GM12891 (cell line): ENCODE measurements around the gene IL4R.

Experiments
- POLR2A ChIP-seq: IDR thresholded peaks from 2 replicates; pipeline ENCODE4 v1.6.1; 2011; ENCODE audit warnings: low read depth, low read length, control low read depth
- TAF1 ChIP-seq: IDR thresholded peaks from 2 replicates; pipeline ENCODE4 v1.6.1; 2011; ENCODE audit warnings: low read depth, low read length, control low read depth

DNA sequence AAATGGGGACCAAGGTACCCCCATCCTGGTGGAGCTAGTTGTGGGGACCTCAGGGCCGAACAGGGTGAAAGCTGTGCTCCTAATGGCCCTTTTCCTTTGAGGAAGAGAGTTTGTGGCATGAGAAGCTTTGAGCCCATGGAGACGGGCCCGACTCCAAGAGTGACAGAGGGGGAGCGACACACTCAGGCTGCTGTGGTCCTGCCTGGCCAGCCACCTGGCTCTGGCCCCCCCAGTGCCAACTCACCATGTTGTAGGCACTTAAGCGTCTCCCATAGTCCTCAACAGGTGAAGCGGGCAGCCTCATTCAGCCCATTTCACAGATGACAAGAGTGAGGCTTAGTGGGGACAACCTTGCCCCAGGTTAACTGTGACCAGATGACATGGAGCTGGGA is 89.8 kb downstream of the IL4R start:
- TF ChIP-seq TAF1 (no peak), POLR2A (no peak)
